ENCODE results near the gene JPH4.

JPH4 gene

DNA sequence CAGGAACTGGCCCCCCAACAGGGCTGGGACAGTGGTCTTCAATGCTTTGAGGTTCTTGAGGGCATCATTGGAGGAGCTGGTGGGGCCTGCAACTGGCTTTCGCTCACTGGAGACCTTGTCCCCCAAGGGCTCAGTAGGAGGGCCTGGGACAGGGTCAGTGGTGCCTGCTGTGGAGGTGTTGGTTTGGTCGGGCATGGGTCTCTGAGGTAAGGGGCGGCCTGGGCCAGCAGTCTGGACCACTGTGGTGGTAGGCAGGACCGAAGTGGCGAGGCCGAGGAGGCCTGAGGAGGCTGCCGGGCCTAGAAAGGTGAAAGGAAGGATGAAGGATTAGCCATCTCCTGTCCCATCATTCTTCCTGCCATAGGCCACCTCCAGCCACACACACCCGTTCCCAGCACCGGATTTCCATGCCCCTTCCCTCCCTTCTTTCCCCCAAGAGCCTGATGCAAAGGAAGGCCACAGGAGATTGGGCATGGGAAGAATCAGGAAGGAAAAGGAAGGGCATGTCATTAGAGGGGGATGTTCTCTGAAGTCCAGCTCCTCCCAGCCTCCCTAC is 55.9 kb downstream of the JPH4 start:
- DNase-seq, result no peak

DNA sequence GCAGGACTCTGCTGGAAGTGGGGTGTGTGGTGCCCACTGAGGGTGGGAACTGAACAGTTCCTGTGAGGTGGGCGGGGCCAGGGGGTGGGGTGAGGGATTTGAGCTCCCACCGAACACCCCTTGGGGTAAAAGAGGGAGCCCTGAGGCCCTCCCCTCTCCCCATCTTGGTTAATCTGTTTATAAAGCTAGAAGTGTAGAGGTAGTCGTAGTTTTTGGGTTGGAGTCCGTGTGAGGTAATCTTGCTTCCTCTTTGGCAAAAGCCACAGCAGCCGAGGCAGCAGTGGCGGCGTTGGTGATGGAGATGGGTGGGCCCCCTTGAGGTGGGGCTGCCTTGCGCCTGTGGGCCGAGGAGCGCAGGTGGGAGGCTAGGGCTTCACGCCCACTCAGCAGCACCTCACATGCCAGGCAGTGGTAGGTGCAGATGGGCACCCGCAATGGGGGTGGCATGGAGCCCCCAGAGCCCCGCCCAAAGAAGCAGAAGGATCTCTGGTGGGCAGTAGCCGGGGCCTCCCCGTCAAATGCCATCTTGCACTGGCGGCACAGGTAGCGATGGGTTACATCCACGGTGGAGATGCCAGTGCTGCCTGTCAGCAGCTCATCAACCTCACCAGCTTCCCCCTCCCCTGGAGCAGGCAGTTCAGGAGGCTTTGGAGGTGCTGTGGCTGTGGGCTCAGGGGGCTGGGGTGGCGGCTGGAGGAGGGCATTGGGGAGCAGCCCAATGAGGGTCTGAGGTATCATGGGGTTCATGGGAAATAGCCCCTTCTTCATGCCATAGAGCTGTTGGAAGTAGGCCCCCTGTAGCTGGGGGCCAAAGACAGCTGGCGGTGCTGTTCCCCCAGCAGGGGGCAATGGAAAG is 56.6 kb downstream of the JPH4 start:
- no peak for DNase-seq

DNA sequence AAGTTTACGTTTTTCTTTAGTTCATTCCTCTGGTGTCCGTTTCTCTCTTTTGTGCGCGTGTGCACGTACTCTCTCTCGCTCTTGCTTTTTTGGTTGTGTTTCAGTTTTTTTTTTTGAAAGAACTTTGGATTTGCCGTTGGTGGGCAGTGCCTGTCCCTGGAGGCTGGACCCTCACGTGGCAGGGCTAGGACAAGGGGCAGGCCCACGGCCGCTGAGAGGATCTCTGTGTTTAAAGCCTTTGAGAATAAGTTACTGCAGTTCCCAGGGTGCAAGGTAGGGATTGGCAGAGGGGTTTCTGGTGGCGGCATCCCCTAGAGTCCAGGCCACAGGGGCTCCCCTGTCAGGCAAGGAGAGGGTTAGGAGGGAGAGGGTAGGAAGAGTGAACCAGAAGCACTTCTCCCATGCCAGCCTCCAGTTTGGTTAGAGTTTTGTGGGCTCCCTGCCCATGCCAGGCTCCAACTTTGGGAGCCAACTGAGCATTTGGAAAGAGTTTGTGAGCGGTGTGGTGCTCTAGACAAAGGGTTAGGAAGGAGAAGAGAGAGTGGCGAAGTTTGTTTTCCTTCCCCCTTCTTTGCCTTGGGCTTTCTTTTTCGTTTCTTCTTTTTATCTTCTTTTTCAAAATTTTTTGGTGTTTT is 57.6 kb downstream of the JPH4 start:
- DNase-seq, result no peak

DNA sequence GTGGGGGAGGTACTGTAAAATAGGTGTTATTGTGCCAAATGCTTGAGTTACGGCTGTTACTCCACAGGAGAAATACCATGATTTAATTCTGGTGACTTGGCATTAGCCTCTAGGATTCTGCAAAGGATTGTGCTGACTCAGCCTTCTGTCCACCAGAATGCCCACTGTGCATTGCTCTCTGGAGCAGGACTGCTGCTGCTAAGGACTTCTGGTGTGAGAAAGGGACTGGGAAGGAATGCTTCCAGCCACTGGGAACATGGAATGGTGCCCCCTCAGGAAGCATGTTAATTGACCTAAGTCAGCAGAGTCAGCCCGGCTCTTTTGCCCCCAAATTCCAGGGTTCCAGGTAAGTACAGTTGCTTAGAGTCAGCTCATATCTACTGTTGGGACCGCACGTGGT is 59.9 kb downstream of the JPH4 start:
- DNase-seq, result no peak
